GM18867 (cell line): ENCODE measurements around the gene WDR18.
"Not testable (repeated sequence)": the region's sequence is repeated elsewhere in the genome, so short reads cannot be mapped to it uniquely, and the experiment has no call there.

ENCODE experiments used
- ATAC-seq: cut with Tn5 transposase; IDR thresholded peaks from one replicate; pipeline ENCODE4 v1.9.1; 2021; ENCODE audit warnings: mild to moderate bottlenecking, moderate library complexity; ENCODE audit not compliant: unreplicated experiment

The WDR18 gene

GRCh38 chr19:950352-951066, 33.6 kb upstream of the WDR18 start:
- ATAC-seq = no peak

DNA sequence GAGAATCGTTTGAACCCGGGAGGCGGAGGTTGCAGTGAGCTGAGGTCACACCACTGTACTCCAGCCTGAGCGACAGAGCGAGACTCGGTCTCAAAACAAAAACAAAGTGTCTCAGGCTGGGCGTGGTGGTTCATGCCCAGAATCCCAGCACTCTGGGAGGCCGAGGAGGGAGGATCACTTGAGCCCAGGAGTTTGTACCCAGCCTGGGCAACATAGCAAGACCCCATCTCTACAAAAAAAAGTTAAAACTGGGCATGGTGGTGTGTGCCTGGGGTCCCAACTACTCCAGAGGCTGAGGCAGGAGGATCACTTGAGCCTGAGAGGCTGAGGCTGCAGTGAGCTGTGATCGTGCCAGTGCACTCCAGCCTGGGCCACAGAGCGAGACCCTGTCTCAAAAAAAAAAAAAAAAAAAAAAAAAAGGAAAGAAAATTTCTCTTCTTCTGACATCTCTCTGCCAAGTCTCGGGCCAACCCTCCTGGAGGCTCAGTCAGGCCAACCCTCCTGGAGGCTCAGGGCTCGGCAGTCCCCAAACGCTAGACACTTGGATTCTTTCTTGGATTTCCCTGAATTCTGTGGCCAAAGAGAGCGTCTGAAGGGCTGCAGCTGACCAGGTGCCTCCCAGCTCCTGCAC, 32.0 kb upstream of the WDR18 start:
- ATAC-seq = no peak

DNA sequence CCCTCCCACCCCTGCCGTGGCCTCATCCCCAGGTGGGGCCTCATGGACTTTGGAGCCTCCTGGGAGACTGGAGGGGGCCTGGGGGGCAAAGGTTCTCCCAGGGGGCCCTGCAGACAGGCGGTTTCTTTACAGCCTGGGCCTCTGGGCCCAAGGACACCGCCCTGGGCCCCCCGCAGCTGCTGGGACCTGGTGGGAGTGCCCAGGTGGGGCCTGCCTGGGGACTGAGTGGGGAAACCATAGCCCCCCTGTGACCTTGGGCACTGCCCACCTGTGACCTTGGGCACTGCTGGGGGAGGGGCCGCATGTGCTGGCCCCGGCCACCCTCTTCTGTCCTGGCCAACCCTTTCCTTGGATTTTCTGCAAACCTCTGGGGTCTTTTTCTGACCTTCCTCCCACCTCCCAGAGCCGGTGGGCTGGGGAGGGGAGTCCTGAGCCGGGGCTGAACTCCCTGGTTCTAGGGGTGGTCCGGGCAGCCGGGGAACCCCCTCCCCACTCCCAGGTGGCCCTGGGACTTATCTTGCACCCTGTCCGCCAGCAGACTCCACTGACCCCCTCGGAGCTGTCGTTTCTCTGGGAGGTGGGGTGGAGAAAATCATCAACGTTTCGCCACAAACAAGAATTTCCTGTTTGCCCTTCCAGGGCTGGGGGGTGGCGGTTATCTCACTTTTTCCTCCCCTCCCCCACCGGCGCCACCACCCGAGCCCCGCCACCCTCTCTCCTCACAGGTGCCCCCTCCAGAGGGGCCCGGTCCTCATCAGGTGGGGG, 31.3 kb upstream of the WDR18 start:
- no peak for ATAC-seq

DNA sequence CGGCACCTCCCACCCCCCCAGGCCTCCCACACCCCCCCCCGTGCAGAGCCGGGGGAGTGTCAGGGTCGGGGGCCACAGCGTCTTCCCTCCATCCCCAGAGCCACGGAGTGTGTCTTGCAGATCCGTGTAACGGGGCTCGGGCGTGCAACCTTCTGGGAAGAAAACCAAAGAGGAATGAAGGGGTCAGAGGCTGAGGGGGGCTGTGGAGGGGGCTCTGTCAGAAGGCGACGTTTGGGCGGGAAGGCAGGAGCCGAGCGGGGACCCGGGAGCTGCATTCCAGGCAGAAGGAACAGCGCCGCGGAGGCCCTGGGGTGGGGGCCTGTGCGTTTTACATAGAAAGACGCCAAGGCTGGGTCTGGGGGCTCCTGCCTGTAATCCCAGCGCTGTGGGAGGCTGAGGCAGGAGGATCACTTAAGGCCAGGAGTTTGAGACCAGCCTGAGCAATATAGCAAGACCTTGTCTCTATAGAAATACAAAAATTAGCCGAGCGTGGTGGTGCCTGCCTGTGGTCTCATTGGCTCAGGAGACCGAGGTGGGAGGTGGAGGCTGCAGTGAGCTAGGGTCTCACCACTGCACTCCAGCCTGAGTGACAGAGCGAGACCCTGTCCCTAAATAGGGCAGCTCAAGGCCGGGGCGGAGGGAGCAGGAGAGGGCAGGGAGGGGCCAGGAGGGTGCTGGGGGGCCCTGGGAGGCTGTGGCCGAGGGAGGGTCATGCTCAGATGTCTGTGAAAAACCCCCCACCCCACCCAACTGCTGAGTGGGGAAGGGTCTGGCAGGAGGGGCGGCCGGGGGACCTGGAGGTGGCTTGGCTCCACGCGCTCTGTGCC, 30.5 kb upstream of the WDR18 start:
- ATAC-seq = no peak

GRCh38 chr19:954272-954671, 29.9 kb upstream of the WDR18 start:
- ATAC-seq = no peak

- peak; percentile 72 for ATAC-seq
Observed at GRCh38 chr19:954672-955494, 29.3 kb upstream of the WDR18 start.

GRCh38 chr19:955803-956765, 28.1 kb upstream of the WDR18 start:
- no peak for ATAC-seq

DNA sequence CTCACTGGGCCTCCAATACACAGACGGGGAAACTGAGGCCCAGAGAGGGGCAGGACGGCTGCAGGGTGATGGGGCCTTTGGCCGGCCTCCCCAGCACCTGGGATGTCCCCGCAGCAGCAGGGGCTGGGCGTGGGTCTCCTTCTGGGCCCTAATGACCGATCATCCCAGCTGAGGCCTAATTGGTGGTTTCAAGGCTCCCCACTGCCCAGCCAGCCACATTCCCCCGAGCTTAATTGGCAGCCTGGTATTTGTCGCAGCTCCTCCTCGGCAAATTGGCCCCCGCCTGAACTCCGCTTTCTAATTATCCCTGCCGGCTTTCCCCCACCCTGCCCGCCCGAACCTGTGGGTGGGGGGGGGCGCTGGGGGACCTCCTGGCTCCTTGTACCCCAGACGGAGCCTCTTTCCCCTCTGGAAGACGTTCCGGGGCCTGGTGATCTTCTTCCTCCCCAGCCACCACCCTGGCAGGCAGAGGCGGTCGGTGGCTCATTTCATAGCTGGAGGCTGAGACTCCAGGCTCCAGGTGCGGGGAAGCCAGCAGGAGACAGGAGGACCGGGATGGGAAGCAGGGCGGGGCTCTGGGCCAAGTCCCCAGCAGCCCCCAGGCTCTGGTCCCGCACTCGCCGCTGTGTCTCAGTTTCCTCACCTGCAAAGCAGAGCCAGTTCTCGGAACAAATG, 27.2 kb upstream of the WDR18 start:
- ATAC-seq = no peak

DNA sequence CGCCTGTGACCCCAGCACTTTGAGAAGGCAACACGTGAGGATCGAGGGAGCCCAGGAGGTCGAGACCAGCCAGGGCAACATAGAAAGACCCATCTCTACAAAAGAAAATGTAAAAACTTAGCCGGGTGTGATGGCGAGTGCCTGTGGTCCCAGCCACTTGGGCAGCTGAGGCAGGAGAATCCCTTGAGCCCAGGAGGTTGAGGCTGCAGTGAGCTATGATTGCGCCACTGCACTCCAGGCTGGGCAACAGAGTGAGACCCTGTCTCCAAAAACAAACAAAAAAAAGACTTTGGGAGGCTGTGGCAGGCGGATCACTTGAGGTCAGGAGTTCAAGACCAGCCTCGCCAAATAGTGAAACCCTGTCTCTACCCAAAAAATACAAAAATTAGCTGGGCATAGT, 26.6 kb upstream of the WDR18 start:
- not testable (repeated sequence) for ATAC-seq

DNA sequence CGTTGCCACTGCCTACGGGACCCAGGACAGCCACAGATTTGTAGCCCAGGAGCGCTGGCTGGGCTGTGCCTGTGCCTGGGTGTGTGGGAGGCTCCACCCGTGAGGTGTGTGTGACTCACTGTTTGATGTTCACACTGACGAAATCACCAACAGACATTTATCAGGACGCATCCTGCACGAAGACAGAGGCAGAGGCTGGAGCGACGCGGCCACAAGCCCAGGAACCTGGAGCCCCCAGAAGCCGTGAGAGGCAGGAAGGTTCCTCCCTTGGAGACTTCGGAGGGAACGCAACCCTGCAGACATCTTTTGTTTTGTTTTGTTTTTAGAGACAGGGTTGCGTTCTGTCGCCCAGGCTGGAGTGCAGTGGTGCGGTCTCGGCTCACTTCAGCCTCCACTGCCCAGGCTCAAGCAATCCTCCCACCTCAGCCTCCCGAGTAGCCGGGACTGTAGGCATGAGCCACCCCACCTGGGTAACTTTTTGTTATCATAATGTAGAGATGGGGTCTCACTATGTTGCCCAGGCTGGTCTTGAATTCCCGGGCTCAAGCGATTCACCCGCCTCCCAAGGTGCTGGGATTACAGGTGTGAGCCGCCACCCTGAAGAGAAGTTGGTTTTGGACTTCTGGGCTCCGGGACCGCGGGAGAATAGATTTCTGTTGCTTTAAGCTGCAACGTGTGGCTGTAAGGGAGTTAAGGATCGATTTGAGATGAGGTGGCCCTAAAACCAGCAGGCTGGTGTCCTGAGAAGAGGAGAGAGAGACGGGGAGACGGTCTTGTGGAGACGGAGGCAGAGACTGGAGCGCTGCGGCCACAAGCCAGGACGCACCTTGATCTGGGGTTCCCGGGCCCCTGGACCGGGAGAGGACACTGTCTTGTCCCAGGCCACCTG, 24.9 kb upstream of the WDR18 start:
- no peak for ATAC-seq

DNA sequence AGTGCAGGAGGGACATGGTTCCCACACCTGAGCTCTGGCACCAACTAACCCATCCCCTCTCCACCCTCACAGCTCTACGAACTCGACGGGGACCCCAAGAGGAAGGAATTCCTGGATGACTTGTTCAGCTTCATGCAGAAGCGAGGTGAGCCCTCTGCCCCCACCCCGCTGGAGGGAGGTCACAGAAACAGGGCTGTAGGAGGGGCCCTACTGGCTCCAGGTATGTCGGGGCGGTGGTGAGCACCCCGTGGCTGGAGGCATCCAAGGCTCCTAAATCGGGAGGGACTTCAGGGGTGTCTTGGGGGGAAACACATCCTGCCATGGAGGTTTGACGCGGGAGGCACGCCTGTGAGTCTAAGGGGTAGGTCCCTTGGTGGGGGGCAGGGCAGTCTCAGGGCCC, 24.1 kb upstream of the WDR18 start:
- ATAC-seq = no peak

GRCh38 chr19:960601-960938, 23.6 kb upstream of the WDR18 start:
- ATAC-seq = no peak

- ATAC-seq = no peak
Observed at GRCh38 chr19:961866-962620, 22.1 kb upstream of the WDR18 start.

- ATAC-seq = no peak
Observed at GRCh38 chr19:962683-963400, 21.3 kb upstream of the WDR18 start.

GRCh38 chr19:963486-963951, 20.6 kb upstream of the WDR18 start:
- no peak for ATAC-seq

GRCh38 chr19:964116-964520, 20.0 kb upstream of the WDR18 start:
- no peak for ATAC-seq
